ENCODE data around the gene DLX3.

GRCh38 chr17:49997773-49998703, 3.0 kb upstream of the DLX3 start:
- TF ChIP-seq POLR2A (IDR thresholded peaks at IDR 0.05; ENCODE audit: low read length) (no peak), MAFK (IDR thresholded peaks at IDR 0.05; ENCODE audit: partially characterized antibody) (no peak), BHLHE40 (IDR thresholded peaks at IDR 0.05; ENCODE audit: low read depth, low read length) (no peak), CTCF (IDR thresholded peaks at IDR 0.05) (peak; percentile 99), REST (IDR thresholded peaks at IDR 0.05) (no peak), SMC3 (IDR thresholded peaks at IDR 0.05) (peak; percentile 95), BCL3 (IDR thresholded peaks at IDR 0.05) (no peak), EHMT2 (IDR thresholded peaks at IDR 0.05; ENCODE audit: low read depth) (no peak), JUNB (IDR thresholded peaks at IDR 0.05) (no peak), MAX (IDR thresholded peaks at IDR 0.05) (no peak)

Data from A549 (cell line).